VCaP (cell line): ENCODE measurements around the gene TBX1.

ENCODE experiments used
- H3K27ac ChIP-seq: fragments of 450-650 bp; 2 replicates; pipeline ENCODE4 v1.5.1; 2017
- CTCF ChIP-seq: fragments of 450-650 bp; conservative IDR thresholded peaks from 2 replicates; pipeline ENCODE4 v1.5.1; 2017; ENCODE audit warnings: mild to moderate bottlenecking, moderate library complexity

Gene TBX1

GRCh38 chr22:19735665-19736510, 24.7 kb upstream of the TBX1 start:
- TF ChIP-seq CTCF, result no peak
- no peak overlapping the region for H3K27ac ChIP-seq

- no peak for TF ChIP-seq CTCF
- no peak overlapping the region for H3K27ac ChIP-seq
Observed at GRCh38 chr22:19737846-19738663, 22.5 kb upstream of the TBX1 start.

- no peak overlapping the region for H3K27ac ChIP-seq
- TF ChIP-seq CTCF, result no peak
Observed at GRCh38 chr22:19738664-19739447, 21.7 kb upstream of the TBX1 start.

- TF ChIP-seq CTCF, result no peak
- no peak overlapping the region for H3K27ac ChIP-seq
Observed at GRCh38 chr22:19739448-19739895, 21.1 kb upstream of the TBX1 start.

- H3K27ac ChIP-seq, result no peak overlapping the region
- no peak for TF ChIP-seq CTCF
Observed at GRCh38 chr22:19739911-19740449, 20.6 kb upstream of the TBX1 start.

GRCh38 chr22:19740586-19740985, 20.0 kb upstream of the TBX1 start:
- H3K27ac ChIP-seq, result no peak overlapping the region
- TF ChIP-seq CTCF, result no peak
